NCI-H774 (cell line): ENCODE results near the gene PRKCB.

Experiments
- DNase-seq: peaks from one replicate; lab custom pipeline; 2025; lab: John Stamatoyannopoulos, UW

PRKCB gene

GRCh38 chr16:23866621-23867020 lies 30.8 kb downstream of the PRKCB start:
- no peak for DNase-seq

GRCh38 chr16:23867566-23867965 lies 31.8 kb downstream of the PRKCB start:
- DNase-seq, result no peak

GRCh38 chr16:23868136-23868535 lies 32.4 kb downstream of the PRKCB start:
- no peak for DNase-seq

GRCh38 chr16:23869052-23869451 lies 33.3 kb downstream of the PRKCB start:
- no peak for DNase-seq

- DNase-seq, result no peak
Observed at GRCh38 chr16:23871924-23872323, 36.1 kb downstream of the PRKCB start.

GRCh38 chr16:23874613-23875294 lies 39.0 kb downstream of the PRKCB start:
- DNase-seq, result no peak

DNA sequence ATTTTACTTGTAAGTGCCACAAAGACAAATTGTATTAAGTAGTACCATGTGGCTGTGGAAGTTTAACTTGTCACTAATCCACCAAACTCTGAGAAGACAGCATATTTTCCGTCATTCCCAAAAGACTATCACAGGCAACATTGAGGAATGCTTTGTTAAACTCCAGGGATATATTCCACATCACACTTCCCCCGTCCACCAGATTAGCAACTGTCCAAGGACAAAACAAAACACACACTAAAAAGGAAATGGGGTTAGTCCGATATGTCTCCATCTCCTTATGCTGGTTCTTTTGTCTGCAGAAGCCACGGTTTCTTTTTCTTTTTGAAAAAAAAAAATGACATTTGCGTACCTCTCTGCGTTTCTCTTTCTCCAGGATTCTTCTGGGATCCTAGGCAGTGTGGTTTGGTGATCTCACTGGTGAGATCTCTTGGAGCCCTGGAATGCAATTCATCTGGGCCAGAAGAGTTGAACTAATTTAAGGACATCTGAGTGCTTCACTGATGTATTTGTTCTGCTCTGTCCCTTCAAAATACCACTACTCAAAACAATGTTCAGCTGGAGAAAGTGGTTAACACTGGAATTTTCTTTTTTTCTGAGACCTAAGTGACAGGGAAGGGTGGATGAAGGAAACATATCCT lies 40.6 kb downstream of the PRKCB start:
- DNase-seq, result no peak

GRCh38 chr16:23877107-23878070 lies 41.6 kb downstream of the PRKCB start:
- no peak for DNase-seq

DNA sequence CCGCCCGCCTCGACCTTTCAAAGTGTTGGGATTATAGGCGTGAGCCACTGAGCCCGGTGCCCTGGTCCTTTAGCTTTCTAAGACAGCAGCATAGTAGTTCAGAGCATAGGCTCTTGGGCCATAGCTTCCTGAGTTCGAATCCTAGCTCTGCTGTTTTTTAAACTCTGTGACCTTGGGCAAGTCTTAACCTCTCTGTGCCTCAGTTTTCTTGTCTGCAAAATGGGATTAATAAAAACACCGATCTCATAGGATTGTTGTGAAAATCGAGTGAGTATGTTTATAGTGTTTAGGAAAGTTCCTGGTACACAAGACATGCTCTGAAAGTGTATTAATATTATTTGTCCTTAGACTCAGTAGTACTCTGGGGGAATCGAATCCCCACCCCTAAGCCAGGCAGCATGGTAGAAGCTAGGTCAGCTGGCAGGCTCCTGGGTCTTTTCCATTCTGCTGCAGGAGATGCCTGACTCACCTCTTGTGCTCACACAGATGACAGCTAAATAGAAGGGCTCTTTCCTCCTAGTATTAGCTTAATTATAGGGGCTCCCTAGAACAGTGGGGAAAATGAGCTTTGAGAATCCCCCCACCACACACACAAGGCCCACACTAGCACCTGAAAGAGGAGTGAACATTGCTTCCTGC lies 44.1 kb downstream of the PRKCB start:
- no peak for DNase-seq

DNA sequence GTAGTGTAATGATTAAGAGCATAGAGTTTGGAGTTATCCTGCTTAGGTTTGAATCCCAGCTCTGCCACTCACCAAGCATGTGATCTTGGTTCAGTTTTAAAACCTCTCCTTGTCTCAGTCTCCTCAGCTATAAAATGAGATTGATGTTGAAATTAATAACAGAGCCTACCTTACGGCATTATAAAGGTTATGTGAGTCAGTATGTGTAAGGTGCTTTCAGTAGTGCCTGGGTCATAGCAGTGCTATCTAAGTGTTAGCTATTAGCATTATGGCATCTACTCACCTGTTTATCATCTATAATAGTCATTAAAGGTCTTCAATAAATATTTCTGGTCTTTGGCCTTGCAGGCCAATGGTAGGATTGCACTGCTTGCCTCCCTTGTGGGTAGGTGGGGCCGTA lies 53.4 kb downstream of the PRKCB start:
- no peak for DNase-seq

- no peak for DNase-seq
Observed at GRCh38 chr16:23893986-23894385, 58.2 kb downstream of the PRKCB start.

DNA sequence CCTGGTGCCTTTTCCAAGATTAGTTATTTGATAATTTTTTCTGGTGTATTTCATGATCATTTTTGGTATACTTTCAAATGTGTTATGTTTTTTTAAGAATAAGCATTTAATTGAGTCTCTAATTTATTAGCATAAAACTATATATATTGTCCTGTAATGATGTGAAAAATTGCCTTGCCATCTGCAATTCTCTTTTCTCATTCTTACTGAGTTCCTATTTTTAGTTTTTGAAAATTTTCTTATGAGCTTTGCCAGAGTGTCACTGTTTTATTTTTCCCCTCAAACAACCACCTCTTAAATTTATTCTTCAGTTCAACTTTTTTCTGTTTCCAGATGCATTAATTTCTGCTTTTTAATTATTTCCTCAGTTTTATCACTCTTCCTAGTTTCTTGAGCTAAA lies 59.3 kb downstream of the PRKCB start:
- DNase-seq, result no peak

GRCh38 chr16:23896832-23897821 lies 61.3 kb downstream of the PRKCB start:
- DNase-seq, result no peak

- DNase-seq, result no peak
Observed at GRCh38 chr16:23898682-23899430, 63.1 kb downstream of the PRKCB start.

GRCh38 chr16:23899869-23900268 lies 64.1 kb downstream of the PRKCB start:
- no peak for DNase-seq

DNA sequence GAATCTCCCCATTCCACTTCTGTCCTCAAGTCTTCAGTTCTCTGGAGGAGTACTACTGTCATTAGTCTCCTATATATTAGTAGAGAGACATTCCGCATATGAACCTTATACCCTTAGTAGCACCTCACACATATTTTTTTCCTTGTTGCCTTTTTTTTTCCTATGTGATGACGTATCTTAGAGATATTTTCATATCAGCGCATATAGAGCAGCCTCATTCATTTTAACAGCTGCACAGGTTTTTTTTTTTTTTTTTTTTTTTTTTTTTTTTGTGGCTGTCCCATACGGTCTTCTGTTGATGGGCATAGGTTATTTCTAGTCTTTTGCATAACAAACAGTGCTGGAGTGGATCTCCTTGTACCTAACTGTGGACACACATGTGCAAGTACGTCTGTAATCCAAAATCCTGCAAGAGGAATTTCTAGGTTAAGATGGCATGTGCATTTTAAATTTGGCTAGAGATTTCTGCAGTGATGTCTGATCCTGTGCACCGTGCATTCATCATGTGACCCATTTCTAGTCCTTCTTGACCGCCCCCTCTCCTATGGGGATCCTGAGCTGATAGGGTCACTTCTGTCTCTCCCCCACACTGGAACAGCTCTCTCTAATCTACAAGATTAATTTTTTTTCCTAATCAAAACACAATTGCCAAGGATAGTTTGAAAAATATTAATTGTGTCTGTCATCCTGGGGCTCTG lies 64.8 kb downstream of the PRKCB start:
- no peak for DNase-seq

DNA sequence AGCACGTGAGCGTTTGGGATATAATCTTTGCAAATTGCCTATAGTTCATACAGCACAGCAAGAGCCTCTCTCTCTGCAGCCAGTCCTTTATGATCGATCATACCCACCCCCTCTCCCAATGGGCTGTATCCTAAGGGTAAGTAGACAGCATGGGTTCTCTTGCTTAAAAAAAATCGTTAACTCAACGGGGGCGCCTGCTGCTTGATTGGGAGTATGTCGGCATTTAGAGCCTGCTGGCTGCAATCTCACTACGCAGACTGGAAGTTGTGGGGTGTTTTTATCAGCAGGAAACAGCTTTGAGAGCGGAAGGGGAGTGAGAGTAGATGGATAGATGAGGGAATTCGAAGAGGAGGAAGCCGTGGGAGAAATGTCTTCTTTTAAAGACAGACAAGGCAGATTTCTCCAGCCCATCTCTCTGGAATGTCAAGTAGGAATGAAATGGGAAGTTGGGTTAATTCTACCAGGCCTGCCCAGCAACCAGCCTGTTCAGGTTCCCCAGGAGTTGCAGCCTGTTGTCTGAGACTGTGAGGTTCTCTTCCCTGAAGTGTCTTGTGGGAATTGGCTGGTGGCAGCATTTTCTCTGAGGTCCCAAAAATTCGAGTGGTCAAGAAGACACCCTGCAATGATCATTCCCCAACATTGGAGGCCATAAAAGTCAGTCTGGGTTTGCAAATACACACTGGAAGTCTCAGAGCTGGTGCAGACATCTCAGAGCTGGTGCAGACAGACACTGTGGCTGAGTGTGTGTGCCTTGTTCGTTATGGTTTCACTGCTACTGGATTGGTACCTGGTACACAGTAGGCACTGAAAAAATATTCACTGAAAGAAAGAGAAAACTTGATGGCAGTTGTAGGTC lies 65.6 kb downstream of the PRKCB start:
- no peak for DNase-seq

- no peak for DNase-seq
Observed at GRCh38 chr16:23902034-23902747, 66.4 kb downstream of the PRKCB start.
